ENCODE measurements around the gene CDH7.

Gene CDH7, protein sequence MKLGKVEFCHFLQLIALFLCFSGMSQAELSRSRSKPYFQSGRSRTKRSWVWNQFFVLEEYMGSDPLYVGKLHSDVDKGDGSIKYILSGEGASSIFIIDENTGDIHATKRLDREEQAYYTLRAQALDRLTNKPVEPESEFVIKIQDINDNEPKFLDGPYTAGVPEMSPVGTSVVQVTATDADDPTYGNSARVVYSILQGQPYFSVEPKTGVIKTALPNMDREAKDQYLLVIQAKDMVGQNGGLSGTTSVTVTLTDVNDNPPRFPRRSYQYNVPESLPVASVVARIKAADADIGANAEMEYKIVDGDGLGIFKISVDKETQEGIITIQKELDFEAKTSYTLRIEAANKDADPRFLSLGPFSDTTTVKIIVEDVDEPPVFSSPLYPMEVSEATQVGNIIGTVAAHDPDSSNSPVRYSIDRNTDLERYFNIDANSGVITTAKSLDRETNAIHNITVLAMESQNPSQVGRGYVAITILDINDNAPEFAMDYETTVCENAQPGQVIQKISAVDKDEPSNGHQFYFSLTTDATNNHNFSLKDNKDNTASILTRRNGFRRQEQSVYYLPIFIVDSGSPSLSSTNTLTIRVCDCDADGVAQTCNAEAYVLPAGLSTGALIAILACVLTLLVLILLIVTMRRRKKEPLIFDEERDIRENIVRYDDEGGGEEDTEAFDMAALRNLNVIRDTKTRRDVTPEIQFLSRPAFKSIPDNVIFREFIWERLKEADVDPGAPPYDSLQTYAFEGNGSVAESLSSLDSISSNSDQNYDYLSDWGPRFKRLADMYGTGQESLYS

GRCh38 chr18:65750389-65751154 lies at the start of gene CDH7:
CDH7 (plus strand) TSS chr18:65751012; CDS start chr18:65762843, 11,831 bp downstream.
- H3K4me2 ChIP-seq: no peak within 1 kb of the TSS
- H4K20me1 ChIP-seq: no peaks in the 10 kb centered on the region
- peaks cover 22% of the 10 kb centered on the region for H3K9me3 ChIP-seq
- H3K4me1 ChIP-seq: no peaks in the 10 kb centered on the region
- H3K36me3 ChIP-seq: no peaks in the 10 kb centered on the region
- H3K4me3 ChIP-seq: no peak within 1 kb of the TSS
- H3K9ac ChIP-seq: no peak within 1 kb of the TSS
- no peaks in the 10 kb centered on the region for H3K27me3 ChIP-seq
- no peak within 1 kb of the TSS for H3K27ac ChIP-seq
- TF ChIP-seq Cebpa-rat (IDR thresholded peaks at IDR 0.05): no peak

- H3K4me3 ChIP-seq: no peak overlapping the region
These were observed 46.8 kb upstream of the CDH7 start for GRCh38 chr18:65704046-65704445.

DNA sequence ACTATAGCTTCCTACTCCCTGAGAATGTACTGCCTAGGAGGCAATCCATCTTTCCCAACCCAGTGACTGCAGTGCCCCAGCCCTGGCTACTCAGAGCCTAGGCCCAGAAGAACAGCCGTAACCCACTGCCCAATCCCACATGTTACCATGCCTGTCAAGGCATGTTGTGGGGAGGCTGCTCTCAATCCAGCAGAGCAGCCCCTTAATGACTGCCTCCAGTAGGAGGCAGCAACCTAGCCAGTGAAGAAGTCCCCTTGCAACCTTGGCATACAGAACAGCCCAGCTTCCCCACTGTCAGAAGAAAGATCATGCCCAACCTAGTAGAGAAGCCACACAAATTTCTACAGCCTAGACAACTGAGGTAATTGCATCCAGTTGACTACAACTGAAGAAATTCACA lies 44.2 kb upstream of the CDH7 start:
- Histone ChIP-seq H3K4me2 (no peak overlapping the region), H3K9ac (no peak overlapping the region), H3K9me3 (no peaks in the 10 kb centered on the region), H3K4me1 (no peaks in the 10 kb centered on the region), H3K27ac (no peak overlapping the region), H3K36me3 (no peaks in the 10 kb centered on the region), H3K4me3 (no peak overlapping the region), H4K20me1 (no peaks in the 10 kb centered on the region), H3K27me3 (no peaks in the 10 kb centered on the region)
- TF ChIP-seq Cebpa-rat (IDR thresholded peaks at IDR 0.05): no peak

More at GRCh38 chr18:65704046-65704445, 46.8 kb upstream of the CDH7 start:
- Histone ChIP-seq H3K4me2 (no peak overlapping the region), H3K4me1 (no peaks in the 10 kb centered on the region), H4K20me1 (no peaks in the 10 kb centered on the region), H3K27ac (no peak overlapping the region), H3K9ac (no peak overlapping the region), H3K9me3 (no peaks in the 10 kb centered on the region), H3K27me3 (no peaks in the 10 kb centered on the region), H3K36me3 (no peaks in the 10 kb centered on the region)
- TF ChIP-seq Cebpa-rat (IDR thresholded peaks at IDR 0.05): no peak

DNA sequence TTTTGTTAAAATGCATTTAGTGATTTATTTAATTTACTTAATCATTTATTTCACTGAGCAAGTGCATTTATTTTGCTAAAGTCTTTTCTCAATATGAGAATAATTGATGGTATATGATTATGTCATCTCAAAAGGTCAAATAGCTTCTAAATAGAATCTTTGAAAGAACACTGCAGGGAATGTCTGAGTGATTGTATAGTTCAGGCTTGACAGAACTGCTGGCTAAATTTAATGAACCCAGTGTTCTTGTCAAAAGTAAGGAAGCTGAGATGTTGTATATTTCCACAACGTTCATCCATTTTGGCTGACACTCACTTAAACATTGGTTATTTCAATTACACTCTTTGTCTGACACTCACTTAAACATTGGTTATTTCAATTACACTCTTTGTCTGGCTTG lies 39.3 kb upstream of the CDH7 start:
- no peak overlapping the region for H3K9ac ChIP-seq
- no peaks in the 10 kb centered on the region for H3K4me1 ChIP-seq
- no peaks in the 10 kb centered on the region for H3K36me3 ChIP-seq
- TF ChIP-seq Cebpa-rat (IDR thresholded peaks at IDR 0.05): no peak
- H4K20me1 ChIP-seq: no peaks in the 10 kb centered on the region
- no peak overlapping the region for H3K4me3 ChIP-seq
- no peaks in the 10 kb centered on the region for H3K27me3 ChIP-seq
- no peaks in the 10 kb centered on the region for H3K9me3 ChIP-seq
- H3K27ac ChIP-seq: no peak overlapping the region
- H3K4me2 ChIP-seq: no peak overlapping the region

DNA sequence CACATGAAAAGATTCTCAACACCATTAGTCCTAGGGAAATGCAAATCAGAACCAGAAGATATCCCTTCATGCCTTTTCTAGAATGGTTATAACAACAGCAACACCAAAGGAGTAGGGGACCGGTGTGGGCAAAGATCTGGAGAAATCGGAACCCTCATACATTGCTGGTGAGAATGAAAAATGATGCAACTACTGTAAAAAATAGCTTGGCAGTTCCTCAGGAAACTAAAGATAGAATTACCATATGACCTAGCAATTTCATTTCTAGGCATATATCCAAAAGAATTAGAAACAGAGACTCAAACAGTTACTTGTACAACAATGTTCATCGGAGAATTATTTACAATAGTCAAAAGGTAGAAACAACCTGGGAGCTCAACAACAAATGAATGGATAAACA lies 29.2 kb upstream of the CDH7 start:
- no peak for TF ChIP-seq Cebpa-rat (IDR thresholded peaks at IDR 0.05)
- Histone ChIP-seq H4K20me1 (no peaks in the 10 kb centered on the region), H3K27ac (no peak overlapping the region), H3K9me3 (peaks cover 7% of the 10 kb centered on the region; the same call in 1 of the 2 replicates), H3K9ac (no peak overlapping the region), H3K4me3 (no peak overlapping the region), H3K36me3 (no peaks in the 10 kb centered on the region), H3K4me1 (no peaks in the 10 kb centered on the region), H3K27me3 (no peaks in the 10 kb centered on the region), H3K4me2 (no peak overlapping the region)

DNA sequence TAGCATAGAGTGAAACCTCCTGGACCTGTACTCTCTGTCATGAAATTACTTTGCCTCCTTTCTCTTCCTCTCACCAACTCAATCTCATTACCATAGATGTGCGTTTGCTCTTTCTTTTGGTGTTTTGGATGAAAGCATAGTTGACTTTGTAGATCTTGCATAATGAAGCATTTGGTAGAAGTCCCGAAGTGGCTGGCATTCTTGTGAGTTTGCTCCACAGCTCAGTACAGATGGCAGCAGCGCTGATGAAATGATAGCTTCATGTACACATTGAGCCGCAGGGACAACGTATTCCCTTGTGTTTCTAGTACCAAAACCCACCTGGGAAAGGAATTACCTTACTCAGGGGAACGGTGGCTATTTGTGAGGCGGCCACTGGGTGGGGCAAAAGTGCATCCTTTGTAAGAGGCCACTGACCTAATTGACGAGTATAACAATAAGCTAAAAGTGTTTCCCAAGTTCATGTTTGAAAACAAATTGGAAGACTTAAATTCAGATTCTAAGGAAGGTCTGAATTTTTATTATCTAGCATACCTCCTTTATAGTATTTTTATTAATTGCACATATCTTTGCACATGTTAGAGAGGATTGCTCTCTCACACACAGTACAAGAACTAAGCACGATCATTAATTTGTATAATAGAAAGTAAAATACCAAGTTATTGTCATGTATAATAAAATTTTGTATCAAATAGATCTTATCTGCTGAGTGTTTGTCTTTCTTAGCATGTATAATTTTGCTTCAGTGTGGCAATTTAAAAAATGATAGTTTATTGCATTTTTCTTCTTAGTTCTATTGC lies 25.4 kb upstream of the CDH7 start:
- no peak for TF ChIP-seq Cebpa-rat (IDR thresholded peaks at IDR 0.05)
- no peaks in the 10 kb centered on the region for H3K9me3 ChIP-seq
- no peaks in the 10 kb centered on the region for H3K36me3 ChIP-seq
- no peak overlapping the region for H3K9ac ChIP-seq
- H3K27ac ChIP-seq: no peak overlapping the region
- H3K4me1 ChIP-seq: no peaks in the 10 kb centered on the region
- no peak overlapping the region for H3K4me3 ChIP-seq
- H3K27me3 ChIP-seq: no peaks in the 10 kb centered on the region
- no peak overlapping the region for H3K4me2 ChIP-seq
- H4K20me1 ChIP-seq: no peaks in the 10 kb centered on the region

DNA sequence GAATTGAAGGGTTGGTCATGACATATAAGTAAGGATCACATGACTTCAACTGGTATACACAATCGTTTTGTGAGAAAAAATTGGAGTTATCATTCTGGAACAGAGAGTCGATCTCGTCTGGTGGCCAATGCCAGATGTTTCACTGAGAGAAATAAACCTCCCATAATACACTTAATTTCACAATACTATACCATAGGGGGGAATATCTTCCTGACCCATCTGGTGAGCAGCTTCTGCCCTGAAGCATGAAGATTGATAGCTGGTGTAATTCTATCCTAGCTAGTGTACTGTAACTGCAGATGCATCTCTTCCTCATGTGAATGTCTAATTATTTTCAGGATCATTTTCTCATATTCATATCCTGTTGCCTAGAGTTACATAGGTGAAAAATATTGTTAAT lies 15.7 kb upstream of the CDH7 start:
- Histone ChIP-seq H3K9ac (no peak overlapping the region), H4K20me1 (no peaks in the 10 kb centered on the region)

GRCh38 chr18:65737471-65737955 lies 13.3 kb upstream of the CDH7 start:
- Histone ChIP-seq H3K9me3 (no peaks in the 10 kb centered on the region), H4K20me1 (no peaks in the 10 kb centered on the region), H3K36me3 (no peaks in the 10 kb centered on the region), H3K4me3 (no peak overlapping the region), H3K27ac (no peak overlapping the region), H3K27me3 (no peaks in the 10 kb centered on the region), H3K9ac (no peak overlapping the region), H3K4me1 (0 out of 2 replicates have a peak, but pooled peaks cover 8% of the 10 kb centered on the region), H3K4me2 (peak overlapping the region; percentile 3; the same call in 1 of the 2 replicates)
- no peak for TF ChIP-seq Cebpa-rat (IDR thresholded peaks at IDR 0.05)

More for the DNA sequence above, 15.7 kb upstream of the CDH7 start:
- H3K27me3 ChIP-seq: no peaks in the 10 kb centered on the region
- no peaks in the 10 kb centered on the region for H3K9me3 ChIP-seq
- H3K4me2 ChIP-seq: no peak overlapping the region
- H3K36me3 ChIP-seq: no peaks in the 10 kb centered on the region
- H3K4me3 ChIP-seq: no peak overlapping the region
- no peak overlapping the region for H3K27ac ChIP-seq
- TF ChIP-seq Cebpa-rat (IDR thresholded peaks at IDR 0.05): no peak
- 0 out of 2 replicates have a peak, but pooled peaks cover 8% of the 10 kb centered on the region for H3K4me1 ChIP-seq

- TF ChIP-seq Cebpa-rat (IDR thresholded peaks at IDR 0.05): no peak
- H3K4me3 ChIP-seq: no peak overlapping the region
- peaks cover 22% of the 10 kb centered on the region for H3K9me3 ChIP-seq
- H3K9ac ChIP-seq: no peak overlapping the region
- no peak overlapping the region for H3K27ac ChIP-seq
- H3K36me3 ChIP-seq: no peaks in the 10 kb centered on the region
- no peaks in the 10 kb centered on the region for H3K4me1 ChIP-seq
- no peaks in the 10 kb centered on the region for H3K27me3 ChIP-seq
- H3K4me2 ChIP-seq: no peak overlapping the region
- no peaks in the 10 kb centered on the region for H4K20me1 ChIP-seq
These were observed 3.9 kb upstream of the CDH7 start for GRCh38 chr18:65746936-65747335.

Measured in BLaER1 (cell line).